Neural cell (in vitro differentiated cells): ENCODE measurements around the gene ARHGAP30. TPM values are rescaled to one million over a fixed set of nuclear protein-coding genes. Genes with fewer than 3 reads are reported as not detected.

Experiments used
- H2AFZ ChIP-seq: fragments of 200-600, 300-800 bp; sonication (generic), shearing (Covaris generic); 2 replicates; pipeline ENCODE4 v1.6.0; 2014; ENCODE audit warnings: low read depth, mild to moderate bottlenecking, antibody characterized with exemption, low read length, moderate library complexity
- H3F3A ChIP-seq: fragments of 200-600 bp; shearing (Covaris generic); 2 replicates; pipeline ENCODE4 v1.6.1; 2016; ENCODE audit warnings: mild to moderate bottlenecking, moderate library complexity, mixed read lengths, antibody characterized with exemption, low read length; ENCODE audit not compliant: insufficient read depth, poor library complexity, severe bottlenecking
- H3K27ac ChIP-seq: fragments of 200-600, 300-800 bp; sonication (generic), shearing (Covaris generic); 2 replicates; pipeline ENCODE4 v1.5.1; 2014; ENCODE audit warnings: mild to moderate bottlenecking, low read length, moderate library complexity
- H3K27me3 ChIP-seq: fragments of 300-800, 200-600 bp; sonication (generic), shearing (Covaris generic); 2 replicates; pipeline ENCODE4 v1.6.0; 2014; ENCODE audit warnings: mild to moderate bottlenecking, low read depth, low read length, moderate library complexity; ENCODE audit not compliant: insufficient read depth
- H3K36me3 ChIP-seq: fragments of 300-800, 200-600 bp; sonication (generic), shearing (Covaris generic); 2 replicates; pipeline ENCODE4 v1.5.1; 2014; ENCODE audit warnings: mild to moderate bottlenecking, antibody characterized with exemption, low read length, moderate library complexity; ENCODE audit not compliant: insufficient read depth
- H3K4me2 ChIP-seq: fragments of 300-800, 200-600 bp; sonication (generic), shearing (Covaris generic); 2 replicates; pipeline ENCODE4 v1.6.0; 2014; ENCODE audit warnings: mild to moderate bottlenecking, low read length
- H3K4me3 ChIP-seq: fragments of 300-800, 200-600 bp; sonication (generic), shearing (Covaris generic); 2 replicates; pipeline ENCODE4 v1.5.1; 2014; ENCODE audit warnings: mild to moderate bottlenecking, low read length, moderate library complexity
- H3K79me2 ChIP-seq: fragments of 200-600 bp; shearing (Covaris generic); replicated peaks from 2 replicates; pipeline ENCODE4 v1.6.0; 2014; ENCODE audit warnings: mild to moderate bottlenecking, low read length, moderate library complexity; ENCODE audit not compliant: insufficient read depth
- H3K9ac ChIP-seq: fragments of 300-800, 200-600 bp; sonication (generic), shearing (Covaris generic); 2 replicates; pipeline ENCODE4 v1.6.1; 2016; ENCODE audit warnings: mild to moderate bottlenecking, low read length, mixed read lengths
- H3K9me2 ChIP-seq: fragments of 200-600 bp; shearing (Covaris generic); 2 replicates; pipeline ENCODE4 v1.6.1; 2016; ENCODE audit warnings: mild to moderate bottlenecking, low read length, mixed read lengths; ENCODE audit not compliant: insufficient read depth
- H3K9me3 ChIP-seq: fragments of 200-600, 300-800 bp; sonication (generic), shearing (Covaris generic); 2 replicates; pipeline ENCODE4 v1.6.1; 2016; ENCODE audit warnings: mild to moderate bottlenecking, mixed run types, low read length, moderate library complexity, mixed read lengths
- H4K20me1 ChIP-seq: fragments of 200-600 bp; shearing (Covaris generic); 2 replicates; pipeline ENCODE4 v1.6.1; 2016; ENCODE audit warnings: mild to moderate bottlenecking, mixed run types; ENCODE audit not compliant: insufficient read depth
- CTCF ChIP-seq: fragments of 450-650 bp; IDR thresholded peaks from 2 replicates; pipeline ENCODE4 v1.5.1; 2014; ENCODE audit warnings: antibody characterized with exemption, mild to moderate bottlenecking, moderate library complexity; ENCODE audit not compliant: poor library complexity, severe bottlenecking
- EP300 ChIP-seq: fragments of 450-650 bp; conservative IDR thresholded peaks from 2 replicates; pipeline ENCODE4 v1.6.1; 2014; ENCODE audit warnings: antibody characterized with exemption, mild to moderate bottlenecking, moderate library complexity; ENCODE audit not compliant: poor library complexity, severe bottlenecking
- EZH2 ChIP-seq: fragments of 200-600, 300-800 bp; shearing (Covaris generic), sonication (generic); IDR thresholded peaks from 2 replicates; pipeline ENCODE4 v1.6.1; 2014; ENCODE audit warnings: antibody characterized with exemption, low read length, borderline replicate concordance, mild to moderate bottlenecking; ENCODE audit not compliant: insufficient read depth, poor library complexity, severe bottlenecking
- MXI1 ChIP-seq: fragments of 450-650 bp; conservative IDR thresholded peaks from 2 replicates; pipeline ENCODE4 v1.6.1; 2014; ENCODE audit warnings: antibody characterized with exemption, mild to moderate bottlenecking; ENCODE audit not compliant: poor library complexity, severe bottlenecking
- POLR2AphosphoS5 ChIP-seq: IDR thresholded peaks from 2 replicates; pipeline ENCODE4 v1.6.1; 2012
- RAD21 ChIP-seq: fragments of 450-650 bp; conservative IDR thresholded peaks from 2 replicates; pipeline ENCODE4 v1.6.1; 2014; ENCODE audit warnings: antibody characterized with exemption, mild to moderate bottlenecking, moderate library complexity
- REST ChIP-seq: IDR thresholded peaks from 2 replicates; pipeline ENCODE4 v1.6.1; 2012; ENCODE audit warnings: borderline replicate concordance
- SMC3 ChIP-seq: fragments of 450-650 bp; conservative IDR thresholded peaks from 2 replicates; pipeline ENCODE4 v1.6.1; 2014; ENCODE audit warnings: antibody characterized with exemption, mild to moderate bottlenecking, moderate library complexity; ENCODE audit not compliant: poor library complexity
- TAF1 ChIP-seq: IDR thresholded peaks from 2 replicates; pipeline ENCODE4 v1.6.1; 2012; ENCODE audit warnings: low read depth
- polyA plus RNA-seq: library from polyadenylated mRNA; depleted of rRNA; stranded (reverse); fragments of >200 nt; gene quantifications from 2 replicates; pipeline ENCODE4 v1.2.3, GENCODE V29; 2014

Gene ARHGAP30
- polyA plus RNA-seq, 1 donor from 2014 or later = not detected

- H3K9me2 ChIP-seq = no peaks in the 10 kb centered on the region
- H4K20me1 ChIP-seq = no peaks in the 10 kb centered on the region
- no peaks in the 10 kb centered on the region for H3K27me3 ChIP-seq
- H3K79me2 ChIP-seq = no peaks in the 10 kb centered on the region
- H3K4me3 ChIP-seq = no peak overlapping the region
- no peak overlapping the region for H3K27ac ChIP-seq
- no peaks in the 10 kb centered on the region for H3K36me3 ChIP-seq
- TF ChIP-seq MXI1 (no peak), EP300 (no peak), POLR2AphosphoS5 (no peak), REST (no peak), EZH2 (no peak), SMC3 (no peak)
- no peak overlapping the region for H3K4me2 ChIP-seq
- no peaks in the 10 kb centered on the region for H3K9me3 ChIP-seq
- H3K9ac ChIP-seq = no peak overlapping the region
- H3F3A ChIP-seq = no peaks in the 10 kb centered on the region
- no peak overlapping the region for H2AFZ ChIP-seq
Observed at GRCh38 chr1:161082483-161082882, 12.8 kb upstream of the ARHGAP30 start.

- H3K79me2 ChIP-seq = no peaks in the 10 kb centered on the region
- H3K4me3 ChIP-seq = no peak overlapping the region
- H3K9ac ChIP-seq = no peak overlapping the region
- no peaks in the 10 kb centered on the region for H3F3A ChIP-seq
- H4K20me1 ChIP-seq = no peaks in the 10 kb centered on the region
- no peak for TF ChIP-seq MXI1
- no peak for TF ChIP-seq CTCF
- no peak for TF ChIP-seq REST
- no peak for TF ChIP-seq POLR2AphosphoS5
- no peak for TF ChIP-seq EZH2
- no peak for TF ChIP-seq RAD21
- TF ChIP-seq SMC3 = no peak
- no peak for TF ChIP-seq TAF1
- TF ChIP-seq EP300 = no peak
- no peak overlapping the region for H3K4me2 ChIP-seq
- H3K9me2 ChIP-seq = no peaks in the 10 kb centered on the region
- no peaks in the 10 kb centered on the region for H3K9me3 ChIP-seq
- no peaks in the 10 kb centered on the region for H3K27me3 ChIP-seq
- H3K36me3 ChIP-seq = no peaks in the 10 kb centered on the region
- no peak overlapping the region for H2AFZ ChIP-seq
- H3K27ac ChIP-seq = no peak overlapping the region
Observed at GRCh38 chr1:161081519-161081918, 11.8 kb upstream of the ARHGAP30 start.
